Measurements from ENCODE around the gene PCDHGB5. TPM values are rescaled to one million over a fixed set of nuclear protein-coding genes. Genes with fewer than 3 reads are reported as not detected.
"Not testable (repeated sequence)": the region's sequence is repeated elsewhere in the genome, so short reads cannot be mapped to it uniquely, and the experiment has no call there.

Gene PCDHGB5
- polyA plus RNA-seq, 3 donors = 0.01 to 0.08 TPM; not detected in 1

DNA sequence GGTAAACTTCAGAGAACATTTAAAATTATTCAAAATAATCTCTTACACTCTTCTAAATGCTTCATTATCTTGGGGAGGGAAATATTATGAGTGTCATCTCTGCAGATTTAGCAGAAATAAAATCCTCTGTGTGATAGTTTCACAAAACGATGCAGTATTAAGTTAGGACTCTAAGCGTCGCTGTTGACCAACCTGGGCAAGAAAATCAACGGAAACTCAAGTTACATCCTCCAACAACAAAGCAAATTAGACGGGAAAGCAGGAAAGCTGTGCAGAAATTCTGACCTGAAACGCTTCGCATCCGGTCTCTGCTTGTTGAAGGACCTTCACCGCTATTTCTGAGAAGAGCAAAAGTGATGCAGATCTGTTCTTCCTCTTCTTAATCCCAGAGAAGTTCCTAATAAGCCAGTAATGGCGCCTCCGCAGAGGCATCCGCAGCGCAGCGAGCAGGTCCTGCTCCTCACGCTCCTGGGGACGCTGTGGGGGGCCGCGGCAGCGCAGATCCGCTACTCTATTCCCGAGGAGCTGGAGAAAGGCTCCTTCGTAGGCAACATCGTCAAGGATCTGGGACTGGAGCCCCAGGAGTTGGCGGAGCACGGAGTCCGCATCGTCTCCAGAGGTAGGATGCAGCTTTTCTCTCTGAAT lies 24.0 kb upstream of the PCDHGB5 start, which contains the start of gene PCDHGA6:
Gene PCDHGA6 (plus strand): TSS at position 219 of the 645 bp plus-strand sequence. CDS start 193 bp downstream, at position 412.
- H3K9me3 Mint-ChIP-seq = peaks cover 42 to 85% (median 73%) of the 10 kb centered on the region in 7 donors
- H3K9me3 ChIP-seq (replicated peaks in 1 of 2; ENCODE audit: control insufficient read depth in 1 of 2, insufficient read depth in 1 of 2, low read length in 2 of 2) = peaks cover 64 to 73% of the 10 kb centered on the region in 2 donors

DNA sequence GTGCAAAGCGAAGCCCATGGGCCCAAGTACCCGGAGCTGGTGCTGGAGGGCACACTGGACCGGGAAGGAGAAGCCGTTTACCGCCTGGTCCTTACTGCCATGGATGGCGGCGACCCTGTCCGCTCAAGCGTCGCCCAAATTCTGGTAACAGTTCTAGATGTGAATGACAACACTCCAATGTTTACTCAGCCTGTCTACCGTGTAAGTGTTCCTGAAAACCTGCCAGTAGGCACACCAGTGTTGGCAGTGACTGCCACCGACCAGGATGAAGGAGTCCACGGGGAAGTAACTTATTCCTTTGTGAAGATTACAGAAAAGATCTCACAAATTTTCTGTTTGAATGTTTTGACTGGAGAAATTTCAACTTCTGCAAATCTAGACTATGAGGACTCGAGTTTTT lies 23.1 kb upstream of the PCDHGB5 start:
- no peaks in the 10 kb centered on the region for H3K36me3 ChIP-seq (replicated peaks in 1 of 2; ENCODE audit: control insufficient read depth in 1 of 2, insufficient read depth in 2 of 2, low read length in 2 of 2)
- H3K9ac ChIP-seq (ENCODE audit: insufficient read depth, low read length, poor library complexity, severe bottlenecking) = no peak overlapping the region
- H3K27me3 ChIP-seq (ENCODE audit: control insufficient read depth in 2 of 2, insufficient read depth in 2 of 2, low read length in 2 of 2) = peaks cover 31 to 82% of the 10 kb centered on the region in 2 donors
- H3K4me1 ChIP-seq (ENCODE audit: control insufficient read depth in 1 of 2, insufficient read depth in 2 of 2, low read length in 2 of 2) = no peaks in the 10 kb centered on the region
- no peak overlapping the region for H3K27ac ChIP-seq (ENCODE audit: low read depth in 1 of 2, low read length in 2 of 2)
- Mint-ChIP-seq H3K4me1 (peaks cover 8% of the 10 kb centered on the region), H3K27ac (no peak overlapping the region), H3K27me3 (ENCODE audit: low read depth in 3 of 3) (peaks cover 37 to 70% (median 58%) of the 10 kb centered on the region in 3 donors), H3K9me3 (peaks cover 42 to 83% (median 73%) of the 10 kb centered on the region in 7 donors), H3K4me3 (peak overlapping the region in 1 of 2 donors; percentile 57), H3K36me3 (peaks cover 6 to 11% of the 10 kb centered on the region in 2 donors)
- TF ChIP-seq, protein P1, sequence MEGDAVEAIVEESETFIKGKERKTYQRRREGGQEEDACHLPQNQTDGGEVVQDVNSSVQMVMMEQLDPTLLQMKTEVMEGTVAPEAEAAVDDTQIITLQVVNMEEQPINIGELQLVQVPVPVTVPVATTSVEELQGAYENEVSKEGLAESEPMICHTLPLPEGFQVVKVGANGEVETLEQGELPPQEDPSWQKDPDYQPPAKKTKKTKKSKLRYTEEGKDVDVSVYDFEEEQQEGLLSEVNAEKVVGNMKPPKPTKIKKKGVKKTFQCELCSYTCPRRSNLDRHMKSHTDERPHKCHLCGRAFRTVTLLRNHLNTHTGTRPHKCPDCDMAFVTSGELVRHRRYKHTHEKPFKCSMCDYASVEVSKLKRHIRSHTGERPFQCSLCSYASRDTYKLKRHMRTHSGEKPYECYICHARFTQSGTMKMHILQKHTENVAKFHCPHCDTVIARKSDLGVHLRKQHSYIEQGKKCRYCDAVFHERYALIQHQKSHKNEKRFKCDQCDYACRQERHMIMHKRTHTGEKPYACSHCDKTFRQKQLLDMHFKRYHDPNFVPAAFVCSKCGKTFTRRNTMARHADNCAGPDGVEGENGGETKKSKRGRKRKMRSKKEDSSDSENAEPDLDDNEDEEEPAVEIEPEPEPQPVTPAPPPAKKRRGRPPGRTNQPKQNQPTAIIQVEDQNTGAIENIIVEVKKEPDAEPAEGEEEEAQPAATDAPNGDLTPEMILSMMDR (IDR thresholded peaks at IDR 0.05) = no peak
- H4K20me1 ChIP-seq (ENCODE audit: insufficient read depth, low read length) = no peaks in the 10 kb centered on the region
- peaks cover 64 to 73% of the 10 kb centered on the region in 2 donors for H3K9me3 ChIP-seq (replicated peaks in 1 of 2; ENCODE audit: control insufficient read depth in 1 of 2, insufficient read depth in 1 of 2, low read length in 2 of 2)
- intact Hi-C loops (cut with micrococcal nuclease) = no loop called here
- H3K4me2 ChIP-seq (replicated peaks; ENCODE audit: extremely low read depth, low read length, poor library complexity, severe bottlenecking) = no peak overlapping the region
- no peak overlapping the region for H2AFZ ChIP-seq (ENCODE audit: insufficient read depth, low read depth, low read length, poor library complexity, severe bottlenecking)
- 65% methylated on average over 11 of the region's 14 CpGs for WGBS (ENCODE audit: insufficient coverage)
- H3K4me3 ChIP-seq (replicated peaks in 1 of 3; ENCODE audit: low read depth in 2 of 3, low read length in 3 of 3) = no peak overlapping the region
- no peaks in the 10 kb centered on the region for H3K79me2 ChIP-seq (ENCODE audit: insufficient read depth, low read length)
- DNase-seq = no peak

More for the DNA sequence above, 24.0 kb upstream of the PCDHGB5 start, which contains the start of gene PCDHGA6:
- peaks cover 35 to 88% of the 10 kb centered on the region in 2 donors for H3K27me3 ChIP-seq (ENCODE audit: control insufficient read depth in 2 of 2, insufficient read depth in 2 of 2, low read length in 2 of 2)
- peak within 1 kb of the TSS in 1 of 2 donors; percentile 60 for H3K4me3 Mint-ChIP-seq
- no peak within 1 kb of the TSS for H3K27ac ChIP-seq (ENCODE audit: low read depth in 1 of 2, low read length in 2 of 2)
- H3K27me3 Mint-ChIP-seq (ENCODE audit: low read depth in 3 of 3) = peaks cover 39 to 75% (median 64%) of the 10 kb centered on the region in 3 donors
- no peak within 1 kb of the TSS for H3K4me3 ChIP-seq (replicated peaks in 1 of 3; ENCODE audit: low read depth in 2 of 3, low read length in 3 of 3)
- WGBS (ENCODE audit: insufficient coverage) = 29% methylated on average over 26 of the region's 27 CpGs
- peaks cover 8% of the 10 kb centered on the region for H3K4me1 Mint-ChIP-seq
- H3K4me2 ChIP-seq (replicated peaks; ENCODE audit: extremely low read depth, low read length, poor library complexity, severe bottlenecking) = no peak within 1 kb of the TSS
- H3K36me3 Mint-ChIP-seq = peaks cover 6 to 11% of the 10 kb centered on the region in 2 donors
- H3K27ac Mint-ChIP-seq = no peak within 1 kb of the TSS
- H3K9ac ChIP-seq (ENCODE audit: insufficient read depth, low read length, poor library complexity, severe bottlenecking) = no peak within 1 kb of the TSS
- no peak for DNase-seq
- H3K4me1 ChIP-seq (ENCODE audit: control insufficient read depth in 1 of 2, insufficient read depth in 2 of 2, low read length in 2 of 2) = no peaks in the 10 kb centered on the region
- TF ChIP-seq, protein P1 (IDR thresholded peaks at IDR 0.05) = peak; percentile 17
- H4K20me1 ChIP-seq (ENCODE audit: insufficient read depth, low read length) = no peaks in the 10 kb centered on the region
- no peaks in the 10 kb centered on the region for H3K79me2 ChIP-seq (ENCODE audit: insufficient read depth, low read length)
- H3K36me3 ChIP-seq (replicated peaks in 1 of 2; ENCODE audit: control insufficient read depth in 1 of 2, insufficient read depth in 2 of 2, low read length in 2 of 2) = no peaks in the 10 kb centered on the region
- H2AFZ ChIP-seq (ENCODE audit: insufficient read depth, low read depth, low read length, poor library complexity, severe bottlenecking) = no peak within 1 kb of the TSS
- intact Hi-C loops (cut with micrococcal nuclease) = no loop called here

DNA sequence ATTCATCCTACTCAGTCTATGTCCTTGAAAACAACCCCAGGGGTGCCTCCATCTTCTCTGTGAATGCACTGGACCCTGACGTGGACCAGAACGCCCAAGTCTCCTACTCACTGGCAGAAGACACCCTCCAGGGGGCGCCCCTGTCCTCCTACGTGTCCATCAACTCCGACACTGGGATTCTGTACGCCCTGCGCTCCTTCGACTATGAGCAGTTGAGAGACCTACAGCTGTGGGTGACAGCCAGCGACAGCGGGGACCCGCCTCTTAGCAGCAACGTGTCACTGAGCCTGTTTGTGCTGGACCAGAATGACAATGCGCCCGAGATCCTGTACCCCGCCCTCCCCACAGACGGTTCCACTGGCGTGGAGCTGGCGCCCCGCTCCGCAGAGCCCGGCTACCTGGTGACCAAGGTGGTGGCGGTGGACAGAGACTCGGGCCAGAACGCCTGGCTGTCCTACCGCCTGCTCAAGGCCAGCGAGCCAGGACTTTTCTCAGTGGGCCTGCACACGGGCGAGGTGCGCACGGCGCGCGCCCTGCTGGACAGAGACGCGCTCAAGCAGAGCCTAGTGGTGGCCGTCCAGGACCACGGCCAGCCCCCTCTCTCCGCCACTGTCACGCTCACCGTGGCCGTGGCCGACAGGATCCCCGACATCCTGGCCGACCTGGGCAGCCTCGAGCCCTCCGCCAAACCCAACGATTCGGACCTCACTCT lies 22.1 kb upstream of the PCDHGB5 start:
- H3K9ac ChIP-seq (ENCODE audit: insufficient read depth, low read length, poor library complexity, severe bottlenecking); H3K4me1 Mint-ChIP-seq; intact Hi-C loops (cut with micrococcal nuclease); H2AFZ ChIP-seq (ENCODE audit: insufficient read depth, low read depth, low read length, poor library complexity, severe bottlenecking); H3K4me1 ChIP-seq (ENCODE audit: control insufficient read depth in 1 of 2, insufficient read depth in 2 of 2, low read length in 2 of 2); H3K79me2 ChIP-seq (ENCODE audit: insufficient read depth, low read length); H3K4me3 ChIP-seq (replicated peaks in 1 of 3; ENCODE audit: low read depth in 2 of 3, low read length in 3 of 3); H3K36me3 ChIP-seq (replicated peaks in 1 of 2; ENCODE audit: control insufficient read depth in 1 of 2, insufficient read depth in 2 of 2, low read length in 2 of 2); H3K27ac ChIP-seq (ENCODE audit: low read depth in 1 of 2, low read length in 2 of 2); H3K27ac Mint-ChIP-seq; H4K20me1 ChIP-seq (ENCODE audit: insufficient read depth, low read length); DNase-seq; H3K4me2 ChIP-seq (replicated peaks; ENCODE audit: extremely low read depth, low read length, poor library complexity, severe bottlenecking): not testable (repeated sequence)
- H3K27me3 Mint-ChIP-seq (ENCODE audit: low read depth in 3 of 3) = peaks cover 34 to 67% (median 48%) of the 10 kb centered on the region in 3 donors
- H3K9me3 Mint-ChIP-seq = peaks cover 38 to 78% (median 69%) of the 10 kb centered on the region in 7 donors
- H3K36me3 Mint-ChIP-seq = peaks cover 6 to 11% of the 10 kb centered on the region in 2 donors
- Histone ChIP-seq H3K9me3 (replicated peaks in 1 of 2; ENCODE audit: control insufficient read depth in 1 of 2, insufficient read depth in 1 of 2, low read length in 2 of 2) (peaks cover 57 to 67% of the 10 kb centered on the region in 2 donors), H3K27me3 (ENCODE audit: control insufficient read depth in 2 of 2, insufficient read depth in 2 of 2, low read length in 2 of 2) (peaks cover 29 to 77% of the 10 kb centered on the region in 2 donors)
- peak overlapping the region in 1 of 2 donors; percentile 63 for H3K4me3 Mint-ChIP-seq
- 49% methylated on average over 23 of the region's 48 CpGs for WGBS (ENCODE audit: insufficient coverage)
